Activated CD4-positive, alpha-beta memory T cell treated with anti-CD3 and anti-CD28 coated beads for 36 hours (primary cell): ENCODE results near the gene NT5M. TPM values are rescaled to one million over a fixed set of nuclear protein-coding genes. Genes with fewer than 3 reads are reported as not detected.
A peak's percentile ranks its signal among the peaks of the same experiment; 100 is the strongest.

Source experiments
- CTCF ChIA-PET: fragments of 350-600 bp; sonication (Branson Sonifier 250); formaldehyde crosslinking; loops from one replicate; lab custom pipeline; 2021; ENCODE audit warnings: antibody characterized with exemption, inconsistent platforms; lab: Charles Lee
- POLR2A ChIA-PET: fragments of 350-600 bp; sonication (Branson Sonifier 250); formaldehyde crosslinking; loops from one replicate; lab custom pipeline; 2021; ENCODE audit warnings: antibody characterized with exemption; lab: Charles Lee
- DNase-seq: peaks from one replicate; pipeline ENCODE4 v3.0.0-alpha.2; 2020
- H3K27ac Mint-ChIP-seq: one replicate; pipeline ENCODE4 v1.8.0; 2021; ENCODE audit warnings: mixed read lengths
- H3K27me3 Mint-ChIP-seq: one replicate; pipeline ENCODE4 v1.8.0; 2021; ENCODE audit warnings: mixed read lengths
- H3K36me3 Mint-ChIP-seq: one replicate; pipeline ENCODE4 v1.8.0; 2021; ENCODE audit warnings: mixed read lengths
- H3K4me1 Mint-ChIP-seq: one replicate; pipeline ENCODE4 v1.8.0; 2021; ENCODE audit warnings: low read depth, mixed read lengths
- H3K4me3 Mint-ChIP-seq: one replicate; pipeline ENCODE4 v1.8.0; 2021; ENCODE audit warnings: mild to moderate bottlenecking, mixed read lengths
- H3K9me3 Mint-ChIP-seq: one replicate; pipeline ENCODE4 v1.8.0; 2021; ENCODE audit warnings: mixed read lengths
- intact Hi-C: fragments of 100-400 bp; cut with micrococcal nuclease; formaldehyde crosslinking; loops from one replicate; pipeline ENCODE4 v1.15.1; 2023
- total RNA-seq, 2 experiments: library from RNA; stranded (reverse); gene quantifications; one replicate each; pipeline ENCODE4 v1.2.3, GENCODE V29; 2021

Gene NT5M
- total RNA-seq, 2 experiments from 2014 or later = 8.5 to 9.3 TPM

GRCh38 chr17:17384291-17384615, 81.1 kb downstream of the NT5M start:
- peaks cover 5% of the 10 kb centered on the region for H3K27me3 Mint-ChIP-seq

GRCh38 chr17:17384961-17385360, 81.8 kb downstream of the NT5M start:
- ChIA-PET CTCF (no interaction called here), POLR2A (no interaction called here)
- DNase-seq = no peak
- no peak overlapping the region for H3K4me3 Mint-ChIP-seq
- H3K27ac Mint-ChIP-seq = no peak overlapping the region
- no peaks in the 10 kb centered on the region for H3K4me1 Mint-ChIP-seq
- no peaks in the 10 kb centered on the region for H3K9me3 Mint-ChIP-seq
- H3K27me3 Mint-ChIP-seq = peaks cover 3% of the 10 kb centered on the region
- H3K36me3 Mint-ChIP-seq = no peaks in the 10 kb centered on the region
- intact Hi-C loops = no loop called here

More at GRCh38 chr17:17384291-17384615, 81.1 kb downstream of the NT5M start:
- no peak for DNase-seq
- Mint-ChIP-seq H3K4me1 (no peaks in the 10 kb centered on the region), H3K27ac (no peak overlapping the region), H3K9me3 (no peaks in the 10 kb centered on the region), H3K36me3 (no peaks in the 10 kb centered on the region), H3K4me3 (no peak overlapping the region)
- ChIA-PET CTCF (no interaction called here), POLR2A (no interaction called here)
- intact Hi-C loops = no loop called here

- H3K4me1 Mint-ChIP-seq = no peaks in the 10 kb centered on the region
- no peak overlapping the region for H3K27ac Mint-ChIP-seq
- H3K4me3 Mint-ChIP-seq = no peak overlapping the region
- no peak for DNase-seq
- intact Hi-C loops = no loop called here
- POLR2A ChIA-PET = no interaction called here
- no peaks in the 10 kb centered on the region for H3K9me3 Mint-ChIP-seq
- CTCF ChIA-PET = no interaction called here
- peaks cover 3% of the 10 kb centered on the region for H3K27me3 Mint-ChIP-seq
- no peaks in the 10 kb centered on the region for H3K36me3 Mint-ChIP-seq
Measured at GRCh38 chr17:17385491-17385890, 82.3 kb downstream of the NT5M start.

- Mint-ChIP-seq H3K27ac (no peak overlapping the region), H3K4me1 (no peaks in the 10 kb centered on the region), H3K9me3 (no peaks in the 10 kb centered on the region), H3K36me3 (no peaks in the 10 kb centered on the region), H3K4me3 (no peak overlapping the region), H3K27me3 (peaks cover 3% of the 10 kb centered on the region)
- DNase-seq = no peak
- CTCF ChIA-PET = no interaction called here
- POLR2A ChIA-PET = no interaction called here
- intact Hi-C loops = no loop called here
Measured at GRCh38 chr17:17386094-17386800, 83.1 kb downstream of the NT5M start.

- ChIA-PET POLR2A (no interaction called here), CTCF (interaction anchor here (1.1 kb wide), 1 partner anchor 227 kb away, joined by 3 read pairs; no protein-coding TSS in a partner anchor)
- no peaks in the 10 kb centered on the region for H3K9me3 Mint-ChIP-seq
- no peak overlapping the region for H3K27ac Mint-ChIP-seq
- H3K36me3 Mint-ChIP-seq = no peaks in the 10 kb centered on the region
- H3K4me3 Mint-ChIP-seq = no peak overlapping the region
- peaks cover 8% of the 10 kb centered on the region for H3K4me1 Mint-ChIP-seq
- peaks cover 3% of the 10 kb centered on the region for H3K27me3 Mint-ChIP-seq
- intact Hi-C loops = no loop called here
- DNase-seq = no peak
Measured at GRCh38 chr17:17387017-17387497, 83.9 kb downstream of the NT5M start.

- Mint-ChIP-seq H3K27ac (no peak overlapping the region), H3K9me3 (no peaks in the 10 kb centered on the region), H3K4me3 (no peak overlapping the region), H3K4me1 (peaks cover 13% of the 10 kb centered on the region), H3K36me3 (no peaks in the 10 kb centered on the region), H3K27me3 (peaks cover 3% of the 10 kb centered on the region)
- intact Hi-C loops = no loop called here
- CTCF ChIA-PET = interaction anchor here (1.1 kb wide), 1 partner anchor 226 kb away, joined by 3 read pairs; no protein-coding TSS in a partner anchor
- DNase-seq = no peak
- POLR2A ChIA-PET = no interaction called here
Measured at GRCh38 chr17:17387498-17388362, 84.6 kb downstream of the NT5M start.

GRCh38 chr17:17388657-17389496, 85.7 kb downstream of the NT5M start:
- H3K9me3 Mint-ChIP-seq = no peaks in the 10 kb centered on the region
- CTCF ChIA-PET = interaction anchor here (1.5 kb wide), 1 partner anchor 34 kb away, joined by 4 read pairs; no protein-coding TSS in a partner anchor
- no peak for DNase-seq
- no peak overlapping the region for H3K4me3 Mint-ChIP-seq
- POLR2A ChIA-PET = no interaction called here
- no peak overlapping the region for H3K27ac Mint-ChIP-seq
- no peaks in the 10 kb centered on the region for H3K36me3 Mint-ChIP-seq
- intact Hi-C loops = no loop called here
- no peaks in the 10 kb centered on the region for H3K27me3 Mint-ChIP-seq
- peaks cover 15% of the 10 kb centered on the region for H3K4me1 Mint-ChIP-seq

- peaks cover 15% of the 10 kb centered on the region for H3K4me1 Mint-ChIP-seq
- H3K27ac Mint-ChIP-seq = peak overlapping the region; percentile 2
- ChIA-PET CTCF (interaction anchor here (0.7 to 2.7 kb wide), 5 partner anchors 17 to 105 kb away, joined by 3 to 12 read pairs (median 4); partner anchors contain the start of gene RASD1), POLR2A (interaction anchor here (0.7 to 0.8 kb wide), 2 partner anchors 200 to 208 kb away, joined by 3 to 4 read pairs; partner anchors contain the start of gene PEMT)
- peak overlapping the region; percentile 71 for H3K4me3 Mint-ChIP-seq
- intact Hi-C loops = loop anchor here (5.0 kb wide), 1 partner anchor 35 kb away; no protein-coding TSS in a partner anchor
- H3K27me3 Mint-ChIP-seq = no peaks in the 10 kb centered on the region
- H3K9me3 Mint-ChIP-seq = no peaks in the 10 kb centered on the region
- DNase-seq = peak; percentile 81
- H3K36me3 Mint-ChIP-seq = no peaks in the 10 kb centered on the region
Measured at GRCh38 chr17:17391668-17392370, 88.6 kb downstream of the NT5M start.

GRCh38 chr17:17393976-17394375, 90.8 kb downstream of the NT5M start:
- H3K4me3 Mint-ChIP-seq = no peak overlapping the region
- H3K36me3 Mint-ChIP-seq = no peaks in the 10 kb centered on the region
- POLR2A ChIA-PET = no interaction called here
- H3K4me1 Mint-ChIP-seq = peaks cover 15% of the 10 kb centered on the region
- no peak for DNase-seq
- CTCF ChIA-PET = interaction anchor here (1.4 kb wide), 1 partner anchor 247 kb away, joined by 4 read pairs; no protein-coding TSS in a partner anchor
- no peaks in the 10 kb centered on the region for H3K9me3 Mint-ChIP-seq
- no peaks in the 10 kb centered on the region for H3K27me3 Mint-ChIP-seq
- H3K27ac Mint-ChIP-seq = no peak overlapping the region
- intact Hi-C loops = loop anchor here (5.0 kb wide), 1 partner anchor 37 kb away; no protein-coding TSS in a partner anchor

- Mint-ChIP-seq H3K4me3 (no peak overlapping the region), H3K27ac (no peak overlapping the region), H3K4me1 (peaks cover 15% of the 10 kb centered on the region), H3K36me3 (no peaks in the 10 kb centered on the region), H3K9me3 (no peaks in the 10 kb centered on the region), H3K27me3 (no peaks in the 10 kb centered on the region)
- POLR2A ChIA-PET = no interaction called here
- no peak for DNase-seq
- intact Hi-C loops = loop anchor here (5.0 kb wide), 1 partner anchor 37 kb away; no protein-coding TSS in a partner anchor
- CTCF ChIA-PET = interaction anchor here (1.4 kb wide), 1 partner anchor 246 kb away, joined by 4 read pairs; no protein-coding TSS in a partner anchor
Measured at GRCh38 chr17:17394494-17394893, 91.3 kb downstream of the NT5M start.

- H3K4me1 Mint-ChIP-seq = peaks cover 15% of the 10 kb centered on the region
- no peak overlapping the region for H3K27ac Mint-ChIP-seq
- DNase-seq = no peak
- POLR2A ChIA-PET = no interaction called here
- H3K9me3 Mint-ChIP-seq = no peaks in the 10 kb centered on the region
- CTCF ChIA-PET = interaction anchor here (0.7 kb wide), 1 partner anchor 278 kb away, joined by 7 read pairs; no protein-coding TSS in a partner anchor
- H3K36me3 Mint-ChIP-seq = no peaks in the 10 kb centered on the region
- intact Hi-C loops = no loop called here
- no peaks in the 10 kb centered on the region for H3K27me3 Mint-ChIP-seq
- H3K4me3 Mint-ChIP-seq = no peak overlapping the region
Measured at GRCh38 chr17:17395246-17395802, 92.2 kb downstream of the NT5M start.
